ENCODE data around the gene KCNRG. TPM values are rescaled to one million over a fixed set of nuclear protein-coding genes. Genes with fewer than 3 reads are reported as not detected.
"Not testable (repeated sequence)": the region's sequence is repeated elsewhere in the genome, so short reads cannot be mapped to it uniquely, and the experiment has no call there.

Gene KCNRG
- 0.45 TPM for total RNA-seq

DNA sequence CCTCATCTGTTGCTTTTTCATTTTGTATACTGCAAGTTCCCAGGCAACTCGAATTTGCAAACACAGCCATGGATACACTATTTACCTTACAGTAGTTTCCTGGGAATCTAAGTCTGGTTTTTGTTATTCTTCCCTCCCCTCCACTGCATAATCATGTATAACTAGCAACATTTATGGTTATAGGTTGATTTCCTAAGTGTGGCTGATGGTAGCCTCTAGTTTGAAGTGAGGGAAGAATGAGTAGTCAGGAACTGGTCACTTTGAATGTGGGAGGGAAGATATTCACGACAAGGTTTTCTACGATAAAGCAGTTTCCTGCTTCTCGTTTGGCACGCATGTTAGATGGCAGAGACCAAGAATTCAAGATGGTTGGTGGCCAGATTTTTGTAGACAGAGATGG is at the start of gene KCNRG:
Gene KCNRG (plus strand): TSS at position 187 of the 400 bp plus-strand sequence. CDS start 50 bp downstream, at position 237.
- intact Hi-C loops (cut with DNase I): no loop called here
- no peak for ATAC-seq
- no peak for DNase-seq (ENCODE audit: low spot score)

DNA sequence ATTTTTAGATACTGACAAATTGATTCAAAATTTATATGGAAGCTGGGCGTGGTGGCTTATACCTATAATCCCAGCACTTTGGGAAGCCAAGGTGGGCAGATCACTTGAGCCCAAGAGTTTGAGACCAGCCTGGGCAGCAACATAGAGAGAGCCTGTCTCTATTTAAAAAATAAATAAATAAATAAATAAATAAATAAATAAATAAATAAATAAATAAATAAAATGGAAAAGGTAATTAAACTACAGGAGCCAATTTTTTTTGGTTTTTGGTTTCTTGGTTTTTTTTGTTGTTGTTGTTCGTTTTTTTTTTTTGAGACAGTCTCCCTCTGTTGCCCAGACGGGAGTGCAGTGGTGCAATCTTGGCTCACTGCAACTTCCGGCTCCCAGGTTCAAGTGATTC is 47.8 kb upstream of the KCNRG start:
- intact Hi-C loops (cut with DNase I): no loop called here
- ATAC-seq (no peak), DNase-seq (ENCODE audit: low spot score) (no peak)

DNA sequence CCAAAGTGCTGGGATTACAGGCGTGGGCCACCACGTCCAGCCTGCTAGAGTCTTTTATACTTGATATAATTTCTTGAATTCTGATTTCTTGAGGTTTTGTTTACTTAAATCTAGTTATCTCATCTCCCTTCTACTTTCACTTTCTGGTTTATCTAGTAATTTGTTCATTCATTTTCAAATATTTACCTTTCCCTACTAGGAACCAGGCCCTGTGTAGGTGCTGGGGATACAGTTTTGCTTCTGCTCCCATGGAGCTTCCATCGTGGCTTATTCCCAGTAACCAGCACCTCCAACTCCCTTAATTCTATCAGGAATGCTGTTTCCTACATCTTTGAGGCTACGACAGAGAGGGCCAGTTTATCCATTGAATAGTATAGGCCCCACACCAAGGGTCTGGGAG is 42.5 kb upstream of the KCNRG start:
- ATAC-seq (no peak), DNase-seq (ENCODE audit: low spot score) (no peak)
- intact Hi-C loops (cut with DNase I): no loop called here

DNA sequence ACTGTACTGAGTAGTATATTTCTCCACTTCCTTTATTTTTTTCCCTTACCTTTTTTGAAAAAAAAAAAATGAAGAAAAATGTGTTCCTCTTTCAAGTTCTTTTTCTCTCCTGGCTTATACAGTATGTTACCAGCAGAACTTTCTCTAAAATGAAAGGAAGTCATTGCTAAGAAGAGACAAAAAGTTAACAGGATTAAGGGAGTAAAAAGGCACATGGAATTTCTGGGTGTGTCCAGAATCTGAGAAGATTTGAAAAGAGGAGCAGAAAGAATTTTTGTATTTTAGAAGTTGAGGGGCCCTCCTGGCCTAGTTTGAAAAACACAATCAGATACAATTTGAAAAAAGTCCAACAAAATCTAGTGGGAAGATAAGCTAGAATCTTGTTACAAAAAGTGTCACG is 39.4 kb upstream of the KCNRG start:
- DNase-seq (ENCODE audit: low spot score) (no peak), ATAC-seq (no peak)
- intact Hi-C loops (cut with DNase I): loop anchor here (5.0 kb wide), 1 partner anchor 826 kb away; no protein-coding TSS in a partner anchor

GRCh38 chr13:49976314-49977258 is 38.7 kb upstream of the KCNRG start:
- DNase-seq (ENCODE audit: low spot score): peak; percentile 82
- ATAC-seq: peak; percentile 80
- intact Hi-C loops (cut with DNase I): loop anchor here (5.0 kb wide), 1 partner anchor 826 kb away; no protein-coding TSS in a partner anchor

GRCh38 chr13:49977992-49978391 is 37.3 kb upstream of the KCNRG start:
- intact Hi-C loops (cut with DNase I): loop anchor here (5.0 kb wide), 1 partner anchor 824 kb away; no protein-coding TSS in a partner anchor
- ATAC-seq (no peak), DNase-seq (ENCODE audit: low spot score) (no peak)

GRCh38 chr13:49980266-49980665 is 35.0 kb upstream of the KCNRG start:
- DNase-seq (ENCODE audit: low spot score) (no peak), ATAC-seq (no peak)
- intact Hi-C loops (cut with DNase I): no loop called here

- intact Hi-C loops (cut with DNase I): loop anchor here (5.0 kb wide), 1 partner anchor 532 kb away; no protein-coding TSS in a partner anchor
- DNase-seq (ENCODE audit: low spot score): no peak
- no peak for ATAC-seq
Measured at GRCh38 chr13:49985129-49985528, 30.1 kb upstream of the KCNRG start.

DNA sequence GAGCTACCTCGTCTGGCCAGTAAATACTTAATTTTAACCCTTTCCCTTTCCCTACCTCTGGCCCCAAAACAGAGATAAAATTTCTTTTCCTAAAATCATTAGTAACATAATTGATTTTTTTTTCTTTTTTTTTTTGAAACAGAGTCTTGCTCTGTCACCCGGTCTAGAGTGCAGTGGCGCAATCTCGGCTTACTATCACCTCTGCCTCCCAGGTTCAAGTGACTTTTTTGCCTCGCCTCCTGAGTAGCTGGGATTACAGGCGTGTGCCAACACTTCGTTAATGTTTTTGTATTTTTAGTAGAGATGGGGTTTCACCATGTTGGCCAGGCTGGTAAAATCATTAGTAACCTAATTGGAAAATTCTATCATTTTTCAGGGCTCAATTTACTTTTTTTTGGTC is 28.8 kb upstream of the KCNRG start:
- intact Hi-C loops (cut with DNase I): loop anchor here (5.0 kb wide), 1 partner anchor 531 kb away; no protein-coding TSS in a partner anchor
- ATAC-seq (no peak), DNase-seq (ENCODE audit: low spot score) (no peak)

GRCh38 chr13:49990612-49991011 is 24.6 kb upstream of the KCNRG start:
- DNase-seq (ENCODE audit: low spot score); ATAC-seq; intact Hi-C loops (cut with DNase I): not testable (repeated sequence)

GRCh38 chr13:49993111-49993510 is 22.1 kb upstream of the KCNRG start:
- no peak for ATAC-seq
- no peak for DNase-seq (ENCODE audit: low spot score)
- intact Hi-C loops (cut with DNase I): no loop called here

GRCh38 chr13:49993666-49994065 is 21.6 kb upstream of the KCNRG start:
- intact Hi-C loops (cut with DNase I): no loop called here
- ATAC-seq: no peak
- DNase-seq (ENCODE audit: low spot score): no peak

- intact Hi-C loops (cut with DNase I): no loop called here
- DNase-seq (ENCODE audit: low spot score) (no peak), ATAC-seq (no peak)
Measured at GRCh38 chr13:49995625-49996101, 19.6 kb upstream of the KCNRG start.

DNA sequence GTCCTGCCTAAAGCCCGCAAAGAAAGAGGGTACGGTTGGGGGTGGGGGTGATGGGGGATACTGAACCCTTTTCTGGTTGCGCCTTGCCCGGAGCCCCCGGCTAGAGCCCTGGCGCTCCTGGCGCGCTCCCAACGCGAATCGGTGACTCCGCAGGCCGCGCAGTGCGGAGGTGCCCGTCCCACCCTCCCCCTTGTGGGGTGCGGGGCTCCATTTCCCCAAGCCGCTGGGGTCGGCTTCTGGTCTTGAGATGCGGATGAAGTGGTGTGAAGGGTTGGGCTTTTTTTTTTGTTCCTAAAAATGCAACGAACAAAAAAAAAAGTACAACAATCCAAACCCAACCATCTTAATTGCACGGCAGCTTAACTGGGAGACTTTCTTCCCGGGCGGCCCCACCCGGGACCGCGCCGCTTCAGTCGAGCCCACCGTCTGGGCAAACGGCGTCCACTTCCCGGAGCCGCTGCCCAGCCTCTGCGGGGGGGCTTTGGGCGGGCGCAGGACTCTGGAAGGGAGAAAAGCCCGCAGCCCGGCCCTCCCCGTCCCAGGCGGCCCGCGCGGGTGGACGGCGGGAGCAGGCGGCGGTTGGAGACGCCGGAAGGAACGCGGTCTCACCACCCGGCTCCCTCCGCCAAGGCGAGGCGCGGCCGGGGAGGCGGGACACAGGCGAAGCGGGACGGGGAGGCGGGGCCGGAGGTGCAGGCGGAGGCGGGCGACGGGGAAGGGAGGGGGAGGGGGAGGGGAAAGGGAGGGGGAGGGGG is 18.9 kb upstream of the KCNRG start:
- intact Hi-C loops (cut with DNase I): no loop called here
- ATAC-seq (peak; percentile 89), DNase-seq (ENCODE audit: low spot score) (peak; percentile 96)

GRCh38 chr13:49996951-49997895 is 18.0 kb upstream of the KCNRG start, which contains the start of gene TRIM13:
TRIM13 (plus strand) TSS chr13:49997042; CDS start chr13:50011941, 14,899 bp downstream.
- peak; percentile 95 for DNase-seq (ENCODE audit: low spot score)
- intact Hi-C loops (cut with DNase I): no loop called here
- ATAC-seq: peak; percentile 94

- ATAC-seq (no peak), DNase-seq (ENCODE audit: low spot score) (no peak)
- intact Hi-C loops (cut with DNase I): no loop called here
Measured at GRCh38 chr13:49997955-49998354, 17.3 kb upstream of the KCNRG start.

DNA sequence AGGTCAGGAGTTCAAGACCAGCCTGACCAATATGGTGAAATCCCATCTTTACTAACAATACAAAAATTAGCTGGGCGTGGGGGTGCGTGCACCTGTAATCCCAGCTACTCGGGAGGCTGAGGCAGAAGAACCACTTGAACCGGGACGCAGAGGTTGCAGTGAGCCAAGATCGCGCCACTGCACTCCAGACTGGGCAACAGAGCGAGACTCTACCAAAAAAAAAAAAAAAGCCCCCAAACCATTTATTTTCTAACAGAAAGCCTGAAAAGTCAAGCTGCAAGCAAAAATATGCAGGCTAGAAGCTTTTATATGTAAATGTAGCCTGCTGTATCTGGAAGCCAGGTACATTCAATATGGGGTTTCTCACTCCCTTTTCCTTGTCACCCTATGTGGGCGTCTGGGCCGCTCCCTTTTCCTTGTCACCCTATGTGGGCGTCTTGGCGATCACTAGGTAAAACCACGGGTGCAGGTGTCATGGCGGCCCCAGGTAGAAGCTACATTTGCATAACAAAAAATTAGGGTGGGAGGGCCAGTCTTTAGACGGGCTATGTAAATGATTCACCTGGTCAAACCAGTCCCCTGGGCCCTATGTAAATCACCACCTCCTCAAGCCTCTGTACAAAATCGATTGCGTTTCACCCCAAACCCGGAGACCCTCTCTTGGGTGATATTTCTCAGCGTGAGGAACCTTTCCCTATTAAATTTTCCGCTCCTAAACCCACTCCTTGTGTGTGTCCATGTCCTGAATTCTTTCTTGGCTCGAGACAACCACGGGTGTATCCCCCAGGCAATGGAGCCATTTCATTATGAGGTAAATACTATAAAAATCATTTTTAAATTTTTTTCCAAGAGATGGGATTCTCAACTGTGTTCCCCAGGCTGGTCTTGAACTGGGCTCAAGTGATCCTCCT is 16.3 kb upstream of the KCNRG start:
- ATAC-seq (no peak), DNase-seq (ENCODE audit: low spot score) (no peak)
- intact Hi-C loops (cut with DNase I): no loop called here

Data from sciatic nerve (tissue), 2 donors.